CD14-positive monocyte (primary cell): ENCODE data around the gene PHRF1. TPM values are rescaled to one million over a fixed set of nuclear protein-coding genes. Genes with fewer than 3 reads are reported as not detected.

Experiments used
- DNase-seq, 3 donors: peaks; one replicate each; pipeline ENCODE4 v3.0.0-alpha.2; 2011 to 2022
- H2AFZ ChIP-seq: 2 replicates; pipeline ENCODE4 v1.6.0; 2012; ENCODE audit warnings: mild to moderate bottlenecking, low read depth, low read length, inconsistent platforms; ENCODE audit not compliant: insufficient read depth, poor library complexity, severe bottlenecking
- H3K27ac ChIP-seq, 2 donors: 1 replicate in 1 of 2; 2 replicates in 1 of 2; pipeline ENCODE4 v1.5.1; 2012 to 2013; ENCODE audit warnings: low read length in 2 of 2, control low read depth in 1 of 2, inconsistent platforms in 1 of 2, low read depth in 1 of 2, mild to moderate bottlenecking in 1 of 2
- H3K27me3 ChIP-seq, 2 donors: one replicate each; pipeline versions ENCODE4 v1.6.0 to v1.6.1; 2011 to 2013; ENCODE audit warnings: low read length in 2 of 2; ENCODE audit not compliant: control insufficient read depth in 2 of 2, insufficient read depth in 2 of 2
- H3K36me3 ChIP-seq, 2 donors: replicated peaks in 1 of 2; 1 replicate in 1 of 2; 2 replicates in 1 of 2; pipeline versions ENCODE4 v1.5.1 to v1.6.1; 2012 to 2013; ENCODE audit warnings: low read length in 2 of 2, control low read depth in 1 of 2, inconsistent platforms in 1 of 2, mild to moderate bottlenecking in 1 of 2; ENCODE audit not compliant: insufficient read depth in 2 of 2, control insufficient read depth in 1 of 2
- H3K4me1 ChIP-seq, 2 donors: 1 replicate in 1 of 2; 2 replicates in 1 of 2; pipeline versions ENCODE4 v1.5.1 to v1.6.1; 2012 to 2013; ENCODE audit warnings: low read length in 2 of 2, control low read depth in 1 of 2, inconsistent platforms in 1 of 2, mild to moderate bottlenecking in 1 of 2, moderate library complexity in 1 of 2; ENCODE audit not compliant: insufficient read depth in 2 of 2, control insufficient read depth in 1 of 2
- H3K4me2 ChIP-seq: replicated peaks from 2 replicates; pipeline ENCODE3; 2012; ENCODE audit warnings: low read length, moderate library complexity, mild to moderate bottlenecking; ENCODE audit not compliant: poor library complexity, severe bottlenecking; ENCODE audit errors: extremely low read depth
- H3K4me3 ChIP-seq, 3 experiments: fragments of 200-600 bp in 1 of 3; sonication (generic) in 1 of 3; replicated peaks in 1 of 3; 1 replicate in 2 of 3; 2 replicates in 1 of 3; pipeline ENCODE4 v1.5.1; 2011 to 2013; ENCODE audit warnings: low read length in 3 of 3, mild to moderate bottlenecking in 3 of 3, control low read depth in 2 of 3, low read depth in 2 of 3, inconsistent platforms in 1 of 3, moderate library complexity in 1 of 3
- H3K79me2 ChIP-seq: 2 replicates; pipeline ENCODE4 v1.6.0; 2012; ENCODE audit warnings: mild to moderate bottlenecking, control low read depth, inconsistent platforms, low read length, moderate library complexity; ENCODE audit not compliant: insufficient read depth
- H3K9ac ChIP-seq: 2 replicates; pipeline ENCODE4 v1.6.0; 2017; ENCODE audit warnings: low read length, mild to moderate bottlenecking; ENCODE audit not compliant: insufficient read depth, poor library complexity, severe bottlenecking
- H3K9me3 ChIP-seq, 2 donors: replicated peaks in 1 of 2; 1 replicate in 1 of 2; 2 replicates in 1 of 2; pipeline versions ENCODE4 v1.5.1 to v1.6.1; 2012 to 2013; ENCODE audit warnings: low read length in 2 of 2, control low read depth in 1 of 2; ENCODE audit not compliant: control insufficient read depth in 1 of 2, insufficient read depth in 1 of 2
- H4K20me1 ChIP-seq: 2 replicates; pipeline ENCODE4 v1.6.0; 2012; ENCODE audit warnings: mild to moderate bottlenecking, low read length, control low read depth, moderate library complexity; ENCODE audit not compliant: insufficient read depth
- H3K27ac Mint-ChIP-seq, 7 donors: one replicate each; pipeline ENCODE4 v1.8.0; 2020; ENCODE audit warnings: mild to moderate bottlenecking in 7 of 7, mixed read lengths in 7 of 7, moderate library complexity in 6 of 7, inconsistent platforms in 2 of 7
- H3K27me3 Mint-ChIP-seq, 3 donors: one replicate each; pipeline ENCODE4 v1.8.0; 2021 to 2022; ENCODE audit warnings: low read depth in 3 of 3, mild to moderate bottlenecking in 3 of 3, mixed read lengths in 3 of 3, moderate library complexity in 3 of 3, inconsistent platforms in 1 of 3
- H3K36me3 Mint-ChIP-seq, 2 donors: one replicate each; pipeline ENCODE4 v1.8.0; 2020; ENCODE audit warnings: mixed read lengths in 2 of 2, inconsistent platforms in 1 of 2, mild to moderate bottlenecking in 1 of 2
- H3K4me1 Mint-ChIP-seq: one replicate; pipeline ENCODE4 v1.8.0; 2020; ENCODE audit warnings: mild to moderate bottlenecking, mixed read lengths
- H3K4me3 Mint-ChIP-seq, 2 donors: one replicate each; pipeline ENCODE4 v1.8.0; 2020; ENCODE audit warnings: mild to moderate bottlenecking in 2 of 2, mixed read lengths in 2 of 2, moderate library complexity in 1 of 2
- H3K9me3 Mint-ChIP-seq, 7 donors: one replicate each; pipeline ENCODE4 v1.8.0; 2020 to 2022; ENCODE audit warnings: mixed read lengths in 7 of 7, mild to moderate bottlenecking in 6 of 7, moderate library complexity in 6 of 7, inconsistent platforms in 2 of 7
- CTCF ChIP-seq: fragments of 200-600 bp; IDR thresholded peaks from one replicate; pipeline ENCODE4 v1.8.0; 2022; ENCODE audit warnings: antibody characterized with exemption, mild to moderate bottlenecking
- WGBS: methylation state at CpG from one replicate; pipeline ENCODE4 v1.1.5; 2013; ENCODE audit warnings: missing lambda C conversion rate; ENCODE audit not compliant: insufficient coverage; 5-methylcytosine and 5-hydroxymethylcytosine counted together
- intact Hi-C, 2 donors: fragments of 100-400 bp; cut with micrococcal nuclease; formaldehyde crosslinking; loops; one replicate each; pipeline versions ENCODE4 v1.15.0 to v1.15.1; 2023
- polyA plus RNA-seq, 3 donors: library from polyadenylated mRNA; depleted of rRNA in 1 of 3; unstranded in 2 of 3; stranded (reverse) in 1 of 3; fragments of 300-500 nt in 2 of 3; fragments of >200 nt in 1 of 3; fragmentation: Illumina TruSeq in 2 of 3; gene quantifications; 1 replicate in 2 of 3; 2 replicates in 1 of 3; pipeline ENCODE4 v1.2.3, GENCODE V29; 2012 to 2021

Gene PHRF1
- polyA plus RNA-seq, 3 donors = 1.3 to 11.1 (median 3.3) TPM

- no peaks in the 10 kb centered on the region for H3K27me3 ChIP-seq
- no peaks in the 10 kb centered on the region for H3K9me3 ChIP-seq
- H3K27me3 Mint-ChIP-seq = peaks cover 0 to 1% (median 0%) of the 10 kb centered on the region in 3 donors
- intact Hi-C loops = no loop called here
- no peak for TF ChIP-seq CTCF
- peaks cover 51 to 56% of the 10 kb centered on the region in 2 donors for H3K4me1 ChIP-seq
- peaks cover 38% of the 10 kb centered on the region for H3K4me1 Mint-ChIP-seq
- H3K27ac Mint-ChIP-seq = peak overlapping the region in 4 of 7 donors; percentile 30 to 95 (median 93)
- no peak for DNase-seq
- 81% methylated on average over 55 of the region's 57 CpGs for WGBS
- peak overlapping the region; percentile 85 for H3K4me2 ChIP-seq
- peak overlapping the region; percentile 93 to 94 for H3K27ac ChIP-seq
- H3K36me3 ChIP-seq = peaks cover 20 to 23% of the 10 kb centered on the region in 2 donors
- H3K79me2 ChIP-seq = peaks cover 25% of the 10 kb centered on the region
- peak overlapping the region in 2 of 3 experiments; percentile 90 to 98 for H3K4me3 ChIP-seq
- peak overlapping the region; percentile 88 for H3K9ac ChIP-seq
- H3K36me3 Mint-ChIP-seq = peaks cover 10 to 33% of the 10 kb centered on the region in 2 donors
- H4K20me1 ChIP-seq = peaks cover 28% of the 10 kb centered on the region
- peak overlapping the region in 1 of 2 donors; percentile 76 for H3K4me3 Mint-ChIP-seq
- H2AFZ ChIP-seq = peak overlapping the region; percentile 59
- no peaks in the 10 kb centered on the region for H3K9me3 Mint-ChIP-seq
Observed at GRCh38 chr11:617199-617911, 41.1 kb downstream of the PHRF1 start.

GRCh38 chr11:617912-618682 is 41.8 kb downstream of the PHRF1 start:
- no peak for DNase-seq

More at GRCh38 chr11:617912-618682, 41.8 kb downstream of the PHRF1 start:
- Histone ChIP-seq H3K9ac (no peak overlapping the region), H3K9me3 (no peaks in the 10 kb centered on the region), H3K27me3 (no peaks in the 10 kb centered on the region), H3K27ac (no peak overlapping the region), H3K4me3 (no peak overlapping the region), H4K20me1 (peaks cover 20% of the 10 kb centered on the region), H3K4me1 (peaks cover 47 to 53% of the 10 kb centered on the region in 2 donors), H2AFZ (no peak overlapping the region), H3K79me2 (peaks cover 21% of the 10 kb centered on the region), H3K36me3 (peaks cover 12 to 15% of the 10 kb centered on the region in 2 donors), H3K4me2 (no peak overlapping the region)
- Mint-ChIP-seq H3K36me3 (peaks cover 5 to 32% of the 10 kb centered on the region in 2 donors), H3K27me3 (peaks cover 0 to 1% (median under 1%) of the 10 kb centered on the region in 3 donors), H3K9me3 (no peaks in the 10 kb centered on the region), H3K27ac (peak overlapping the region in 1 of 7 donors; percentile 37), H3K4me1 (peaks cover 35% of the 10 kb centered on the region), H3K4me3 (no peak overlapping the region)
- whole genome bisulfite sequencing = 87% methylated on average over 22 of the region's 25 CpGs
- no peak for TF ChIP-seq CTCF
- intact Hi-C loops = no loop called here
